ENCODE results near the gene PRUNE2. TPM values are rescaled to one million over a fixed set of nuclear protein-coding genes. Genes with fewer than 3 reads are reported as not detected.
"Not testable (repeated sequence)": the region's sequence is repeated elsewhere in the genome, so short reads cannot be mapped to it uniquely, and the experiment has no call there.

PRUNE2 gene
- total RNA-seq, 2 donors from 2014 or later, result 0.45 to 0.57 TPM

DNA sequence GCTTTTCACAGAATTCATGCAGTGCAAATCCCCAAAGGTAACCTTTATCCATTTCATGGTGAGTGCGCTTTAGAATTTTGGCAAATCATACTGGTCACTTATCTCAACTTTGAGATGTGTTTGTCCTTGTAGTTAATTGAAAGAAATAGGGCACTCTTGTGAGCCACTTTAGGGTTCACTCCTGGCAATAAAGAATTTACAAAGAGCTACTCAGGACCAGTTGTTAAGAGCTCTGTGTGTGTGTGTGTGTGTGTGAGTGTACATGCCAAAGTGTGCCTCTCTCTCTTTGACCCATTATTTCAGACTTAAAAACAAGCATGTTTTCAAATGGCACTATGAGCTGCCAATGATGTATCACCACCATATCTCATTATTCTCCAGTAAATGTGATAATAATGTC, 120.4 kb downstream of the PRUNE2 start:
- Mint-ChIP-seq H3K27me3 (peaks cover 17 to 34% of the 10 kb centered on the region in 2 donors), H3K9me3 (no peaks in the 10 kb centered on the region), H3K4me3 (no peak overlapping the region)

DNA sequence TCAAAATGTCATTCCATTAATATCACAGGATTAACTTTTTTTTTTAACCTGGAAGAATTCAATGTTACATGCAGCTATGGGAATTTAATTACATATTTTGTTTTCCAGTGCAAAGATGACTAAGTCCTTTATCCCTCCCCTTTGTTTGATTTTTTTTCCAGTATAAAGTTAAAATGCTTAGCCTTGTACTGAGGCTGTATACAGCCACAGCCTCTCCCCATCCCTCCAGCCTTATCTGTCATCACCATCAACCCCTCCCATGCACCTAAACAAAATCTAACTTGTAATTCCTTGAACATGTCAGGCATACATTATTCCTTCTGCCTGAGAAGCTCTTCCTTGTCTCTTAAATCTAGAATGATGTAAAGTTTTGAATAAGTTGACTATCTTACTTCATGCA, 121.0 kb downstream of the PRUNE2 start:
- ATAC-seq (no peak), DNase-seq (ENCODE audit: low spot score) (no peak)
- no peaks in the 10 kb centered on the region for H3K9me3 Mint-ChIP-seq
- no peaks in the 10 kb centered on the region for H3K36me3 Mint-ChIP-seq
- H3K27me3 Mint-ChIP-seq, result peaks cover 17 to 34% of the 10 kb centered on the region in 2 donors
- H3K4me1 Mint-ChIP-seq (ENCODE audit: low read depth in 2 of 2), result peaks cover 0 to 5% of the 10 kb centered on the region in 2 donors
- H3K4me3 Mint-ChIP-seq, result no peak overlapping the region
- no peak overlapping the region for H3K27ac Mint-ChIP-seq

More for the DNA sequence above, 120.4 kb downstream of the PRUNE2 start:
- DNase-seq (ENCODE audit: low spot score) (no peak), ATAC-seq (no peak)
- H3K4me1 Mint-ChIP-seq (ENCODE audit: low read depth in 2 of 2), result peaks cover 0 to 5% of the 10 kb centered on the region in 2 donors
- no peak overlapping the region for H3K27ac Mint-ChIP-seq
- H3K36me3 Mint-ChIP-seq, result no peaks in the 10 kb centered on the region

DNA sequence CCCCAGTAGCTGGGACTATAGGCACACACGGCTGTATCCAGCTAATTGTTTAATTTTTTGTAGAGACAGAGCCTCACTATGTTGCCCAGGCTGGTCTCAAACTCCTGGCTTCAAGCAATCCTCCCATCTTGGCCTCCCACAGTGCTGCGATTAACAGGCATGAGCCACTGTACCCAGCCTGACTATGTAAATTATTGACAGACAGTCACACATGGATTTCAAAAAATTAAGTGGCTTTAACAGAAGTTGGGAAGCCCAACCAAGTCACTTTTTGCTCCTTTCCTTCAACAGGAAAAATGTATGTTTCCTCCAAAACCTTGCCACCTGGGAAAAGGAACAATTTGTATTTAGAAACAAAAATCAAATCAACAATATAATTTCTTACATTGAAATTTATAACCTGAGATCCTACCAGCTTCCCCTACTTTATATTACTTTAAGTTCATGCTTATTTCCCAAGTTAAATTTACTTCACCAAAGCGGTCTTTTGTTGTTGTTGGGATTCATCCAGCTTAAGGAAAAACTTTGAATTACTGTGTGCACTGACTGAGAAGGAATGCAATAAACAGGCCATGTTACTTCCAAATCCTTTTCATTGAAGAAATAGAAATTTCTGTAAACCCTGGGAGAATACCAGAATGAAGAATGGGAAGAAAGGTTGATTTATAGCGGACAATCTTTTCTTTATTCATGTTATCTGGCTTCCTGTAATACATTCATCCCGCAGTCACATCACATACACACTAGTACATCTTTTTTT, 133.0 kb downstream of the PRUNE2 start:
- H3K4me3 Mint-ChIP-seq, result no peak overlapping the region
- peaks cover 9 to 19% of the 10 kb centered on the region in 2 donors for H3K27me3 Mint-ChIP-seq
- no peak for ATAC-seq
- peaks cover 3 to 5% of the 10 kb centered on the region in 2 donors for H3K4me1 Mint-ChIP-seq (ENCODE audit: low read depth in 2 of 2)
- H3K9me3 Mint-ChIP-seq, result no peaks in the 10 kb centered on the region
- no peaks in the 10 kb centered on the region for H3K36me3 Mint-ChIP-seq
- no peak overlapping the region for H3K27ac Mint-ChIP-seq
- no peak for DNase-seq (ENCODE audit: low spot score)

DNA sequence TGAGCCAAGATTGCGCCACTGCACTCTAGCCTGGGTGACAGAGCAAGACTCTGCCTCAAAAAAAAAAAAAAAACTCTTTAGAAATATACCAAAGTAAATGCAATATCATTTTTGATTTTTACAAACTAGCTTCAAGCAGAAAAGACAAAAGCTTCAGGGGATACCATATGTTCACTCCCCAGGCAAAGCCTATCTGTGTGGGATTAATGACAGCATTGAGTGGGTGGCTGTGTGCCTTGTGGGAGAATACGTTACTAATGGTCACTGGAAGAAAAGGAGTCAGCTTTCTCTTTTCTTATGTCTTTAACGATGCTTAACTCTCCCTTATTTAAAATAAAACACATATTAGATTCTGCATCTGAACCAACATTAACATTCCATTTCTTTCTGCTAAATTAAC, 139.8 kb downstream of the PRUNE2 start:
- H3K9me3 Mint-ChIP-seq, result no peaks in the 10 kb centered on the region
- ATAC-seq (no peak), DNase-seq (ENCODE audit: low spot score) (no peak)
- H3K27ac Mint-ChIP-seq, result no peak overlapping the region
- H3K36me3 Mint-ChIP-seq, result no peaks in the 10 kb centered on the region
- no peak overlapping the region for H3K4me3 Mint-ChIP-seq
- H3K4me1 Mint-ChIP-seq (ENCODE audit: low read depth in 2 of 2), result peaks cover under 1 to 1% of the 10 kb centered on the region in 2 donors
- H3K27me3 Mint-ChIP-seq, result peaks cover 18 to 41% of the 10 kb centered on the region in 2 donors

DNA sequence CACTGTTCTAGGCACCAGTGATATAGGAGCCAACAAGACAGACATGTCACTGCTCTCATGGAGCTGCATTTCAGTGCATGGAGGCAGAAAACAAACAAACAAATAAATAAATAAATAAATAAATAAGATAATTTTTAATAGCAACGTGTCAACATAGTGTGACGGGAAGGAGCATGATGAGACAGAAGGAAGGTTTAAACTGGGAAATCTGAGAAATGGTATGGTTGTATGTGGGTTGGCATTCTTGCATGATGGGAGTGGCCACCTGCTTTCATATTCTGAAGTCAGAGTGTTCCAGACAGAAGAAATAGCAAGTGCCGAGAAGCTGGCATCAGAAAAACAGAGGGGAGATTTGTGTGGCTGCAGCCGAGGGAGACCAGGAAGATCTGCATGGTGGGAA, 141.8 kb downstream of the PRUNE2 start, which contains the start of gene PCA3:
Gene PCA3, plus strand, starts transcription at position 301 of the 400 bp plus-strand sequence.
- H3K36me3 Mint-ChIP-seq, result no peaks in the 10 kb centered on the region
- peaks cover 26 to 56% of the 10 kb centered on the region in 2 donors for H3K27me3 Mint-ChIP-seq
- no peak within 1 kb of the TSS for H3K27ac Mint-ChIP-seq
- H3K4me1 Mint-ChIP-seq (ENCODE audit: low read depth in 2 of 2), result no peaks in the 10 kb centered on the region
- no peak for DNase-seq (ENCODE audit: low spot score)
- no peak within 1 kb of the TSS for H3K4me3 Mint-ChIP-seq
- ATAC-seq, result no peak
- no peaks in the 10 kb centered on the region for H3K9me3 Mint-ChIP-seq

DNA sequence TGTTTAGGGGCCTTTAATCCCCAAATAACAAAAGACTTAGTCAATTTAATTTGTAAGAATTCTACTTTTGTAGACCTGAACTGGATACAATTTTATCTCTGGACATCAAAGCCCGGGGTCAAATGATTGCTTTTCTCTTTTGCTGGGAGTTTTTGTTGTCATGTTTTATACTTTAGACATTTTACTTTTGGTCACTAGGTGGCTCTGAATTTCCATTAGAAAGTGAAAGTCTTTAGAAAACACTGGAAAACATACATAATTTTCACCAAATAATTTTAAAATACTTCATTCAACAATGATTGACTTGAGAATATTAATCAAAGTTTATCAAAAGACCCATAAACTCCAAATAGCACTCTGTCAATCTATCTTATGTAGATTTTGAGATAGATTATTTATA, 144.5 kb downstream of the PRUNE2 start:
- Mint-ChIP-seq H3K27ac (no peak overlapping the region), H3K4me1 (ENCODE audit: low read depth in 2 of 2) (no peaks in the 10 kb centered on the region)
- no peak for ATAC-seq

DNA sequence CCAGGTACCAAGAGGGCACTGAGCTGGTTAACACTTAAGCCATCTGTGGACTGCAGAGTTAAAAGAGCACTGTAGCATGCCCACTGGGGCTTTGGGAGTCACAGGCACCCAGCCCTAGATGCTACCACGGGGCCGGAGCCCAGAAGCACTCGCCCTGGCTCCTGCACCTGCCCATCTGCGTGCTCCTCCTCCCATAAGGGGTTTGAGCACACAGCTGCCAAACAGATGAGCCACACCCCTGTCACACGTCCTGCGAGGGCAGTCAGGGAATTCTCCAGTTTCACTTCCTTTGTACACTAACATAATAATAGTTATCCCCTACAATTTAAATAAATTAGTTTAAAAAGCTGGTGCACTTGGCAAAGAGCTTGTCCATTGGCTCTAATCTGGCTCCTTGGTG, 146.2 kb downstream of the PRUNE2 start:
- ATAC-seq (no peak), DNase-seq (ENCODE audit: low spot score) (no peak)
- no peaks in the 10 kb centered on the region for H3K9me3 Mint-ChIP-seq
- H3K27me3 Mint-ChIP-seq, result peaks cover 24 to 44% of the 10 kb centered on the region in 2 donors
- H3K36me3 Mint-ChIP-seq, result no peaks in the 10 kb centered on the region
- no peak overlapping the region for H3K4me3 Mint-ChIP-seq
- H3K4me1 Mint-ChIP-seq (ENCODE audit: low read depth in 2 of 2), result peaks cover 0 to 3% of the 10 kb centered on the region in 2 donors
- H3K27ac Mint-ChIP-seq, result no peak overlapping the region

More for the DNA sequence above, 144.5 kb downstream of the PRUNE2 start:
- H3K27me3 Mint-ChIP-seq, result peaks cover 20 to 49% of the 10 kb centered on the region in 2 donors
- H3K9me3 Mint-ChIP-seq, result no peaks in the 10 kb centered on the region
- DNase-seq (ENCODE audit: low spot score), result no peak
- no peak overlapping the region for H3K4me3 Mint-ChIP-seq
- no peaks in the 10 kb centered on the region for H3K36me3 Mint-ChIP-seq

DNA sequence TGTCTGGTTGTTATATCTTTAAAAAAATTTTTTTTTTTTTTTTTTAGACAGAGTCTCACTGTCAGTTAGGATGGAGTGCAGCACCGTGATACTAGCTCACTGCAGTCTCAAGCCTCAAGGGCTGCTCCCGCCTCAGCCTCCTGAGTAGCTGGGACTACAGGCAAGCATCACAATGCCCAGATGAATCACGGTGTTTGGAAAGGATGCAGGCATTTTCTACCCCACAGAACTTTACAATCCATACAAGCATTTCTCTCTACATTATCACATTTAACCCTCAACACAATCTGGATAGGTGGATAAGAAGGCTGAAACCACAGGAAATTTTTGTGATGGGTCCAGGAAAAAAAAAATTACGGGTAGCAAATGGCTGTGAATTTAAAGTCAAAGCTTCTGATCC, 147.4 kb downstream of the PRUNE2 start:
- DNase-seq (ENCODE audit: low spot score), result no peak
- H3K27me3 Mint-ChIP-seq, result peaks cover 17 to 32% of the 10 kb centered on the region in 2 donors

DNA sequence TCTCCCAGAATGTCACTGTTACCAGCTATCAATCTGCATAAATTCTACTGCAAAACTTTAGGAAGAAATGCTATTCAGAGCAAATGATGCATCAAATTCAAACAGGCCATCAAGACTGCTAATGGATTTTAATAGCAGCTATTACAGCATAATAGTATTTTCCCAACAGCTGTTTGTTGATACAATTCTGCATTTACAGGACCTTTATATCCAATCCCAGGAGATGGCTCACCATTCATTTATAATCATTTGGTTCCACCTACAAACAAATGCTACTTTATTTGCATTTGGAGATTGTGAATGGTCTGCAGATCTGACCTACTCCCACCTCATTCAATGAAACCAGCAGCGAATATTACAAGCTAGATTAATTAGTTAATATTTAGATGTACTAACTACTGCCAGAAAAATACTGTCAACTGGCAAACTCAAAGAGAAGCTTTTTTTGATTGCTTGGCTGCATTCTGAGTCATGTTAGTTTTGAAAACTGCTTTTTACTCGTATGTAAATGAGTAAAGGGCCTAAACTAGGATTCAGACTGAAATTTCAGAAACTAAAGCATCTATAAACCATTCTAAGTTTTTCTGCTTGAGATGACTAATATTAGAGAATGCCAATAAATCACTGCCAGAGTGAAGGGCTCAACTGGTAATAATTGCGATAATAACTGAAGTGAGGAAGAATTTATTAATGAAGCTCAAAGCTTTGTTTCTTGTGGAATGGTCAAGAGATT, 148.8 kb downstream of the PRUNE2 start:
- ATAC-seq, result no peak
- no peaks in the 10 kb centered on the region for H3K9me3 Mint-ChIP-seq
- peaks cover 12 to 22% of the 10 kb centered on the region in 2 donors for H3K27me3 Mint-ChIP-seq

More for the DNA sequence above, 147.4 kb downstream of the PRUNE2 start:
- Mint-ChIP-seq H3K36me3 (no peaks in the 10 kb centered on the region), H3K27ac (no peak overlapping the region), H3K4me1 (ENCODE audit: low read depth in 2 of 2) (peaks cover 0 to 3% of the 10 kb centered on the region in 2 donors), H3K9me3 (no peaks in the 10 kb centered on the region), H3K4me3 (no peak overlapping the region)
- no peak for ATAC-seq

DNA sequence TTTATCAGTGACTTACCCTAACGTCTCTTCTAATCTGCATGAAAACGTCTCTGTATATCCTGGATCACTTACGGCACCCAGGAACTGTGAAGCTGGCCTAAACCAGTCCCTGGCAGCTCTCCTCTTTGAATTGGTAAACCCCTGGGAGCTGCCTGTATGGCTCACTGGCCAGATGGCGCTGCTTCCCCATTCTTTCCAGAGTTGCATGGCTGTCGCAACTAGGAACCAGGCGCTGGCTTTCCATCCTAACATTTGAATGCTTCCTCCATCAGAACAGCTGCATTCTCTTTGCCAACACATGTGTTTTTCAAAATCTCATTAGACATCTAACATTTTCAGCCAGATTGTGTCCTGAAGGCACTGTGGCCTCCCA, 149.7 kb downstream of the PRUNE2 start:
- Mint-ChIP-seq H3K36me3 (no peaks in the 10 kb centered on the region), H3K4me1 (ENCODE audit: low read depth in 2 of 2) (peaks cover 0 to 3% of the 10 kb centered on the region in 2 donors), H3K9me3 (no peaks in the 10 kb centered on the region), H3K27me3 (peaks cover 12 to 21% of the 10 kb centered on the region in 2 donors), H3K4me3 (no peak overlapping the region), H3K27ac (no peak overlapping the region)
- ATAC-seq, result no peak
- no peak for DNase-seq (ENCODE audit: low spot score)

More for the DNA sequence above, 148.8 kb downstream of the PRUNE2 start:
- Mint-ChIP-seq H3K27ac (no peak overlapping the region), H3K4me3 (no peak overlapping the region), H3K4me1 (ENCODE audit: low read depth in 2 of 2) (peaks cover 0 to 3% of the 10 kb centered on the region in 2 donors), H3K36me3 (no peaks in the 10 kb centered on the region)
- DNase-seq (ENCODE audit: low spot score), result no peak

DNA sequence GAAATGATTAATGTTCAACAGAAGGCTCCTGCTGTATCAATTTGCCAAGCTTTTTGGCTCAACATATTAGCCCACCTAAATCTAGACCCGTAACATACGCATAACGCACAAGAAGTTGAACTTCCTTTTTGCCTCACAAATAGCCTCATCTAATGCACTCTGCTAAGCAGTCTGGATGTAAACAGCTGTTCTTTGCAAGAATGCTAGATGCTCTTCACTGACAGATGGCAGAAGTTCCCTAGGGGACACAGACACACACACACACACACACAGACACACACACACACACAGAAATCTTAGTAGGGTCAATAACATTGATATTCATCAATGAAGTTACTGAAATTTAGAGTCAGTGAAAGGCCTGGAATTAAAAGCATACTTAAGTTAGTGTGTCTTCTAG, 154.9 kb downstream of the PRUNE2 start:
- no peak overlapping the region for H3K4me3 Mint-ChIP-seq
- H3K36me3 Mint-ChIP-seq, result no peaks in the 10 kb centered on the region
- H3K27me3 Mint-ChIP-seq, result peaks cover 9 to 14% of the 10 kb centered on the region in 2 donors
- no peak overlapping the region for H3K27ac Mint-ChIP-seq
- H3K4me1 Mint-ChIP-seq (ENCODE audit: low read depth in 2 of 2), result peaks cover 0 to 3% of the 10 kb centered on the region in 2 donors
- ATAC-seq, result no peak
- no peaks in the 10 kb centered on the region for H3K9me3 Mint-ChIP-seq
- no peak for DNase-seq (ENCODE audit: low spot score)

DNA sequence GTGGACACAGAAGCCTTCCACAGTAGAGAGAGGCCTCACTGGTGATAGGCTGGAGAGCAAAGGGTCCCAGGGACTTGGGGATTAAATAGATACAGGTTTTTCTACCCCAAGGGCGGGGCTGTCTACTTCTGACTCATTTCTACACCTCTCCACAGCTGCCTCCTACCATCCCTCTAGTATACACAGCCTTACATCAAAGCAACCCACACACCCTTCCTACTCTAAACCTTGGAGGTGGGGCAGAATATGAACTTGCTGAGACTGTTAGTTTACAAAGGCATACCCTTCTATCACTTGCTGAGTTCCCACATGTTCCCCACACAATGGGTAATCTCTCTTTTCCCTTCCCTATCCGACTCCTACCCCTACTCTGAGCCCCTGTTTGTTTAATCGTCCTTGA, 161.6 kb downstream of the PRUNE2 start:
- Mint-ChIP-seq H3K27me3 (peaks cover 13 to 25% of the 10 kb centered on the region in 2 donors), H3K4me1 (ENCODE audit: low read depth in 2 of 2) (no peaks in the 10 kb centered on the region), H3K27ac (no peak overlapping the region), H3K36me3 (no peaks in the 10 kb centered on the region), H3K9me3 (peaks cover 4% of the 10 kb centered on the region), H3K4me3 (no peak overlapping the region)
- DNase-seq (ENCODE audit: low spot score) (no peak), ATAC-seq (peak in 1 of 2 donors; percentile 24)

DNA sequence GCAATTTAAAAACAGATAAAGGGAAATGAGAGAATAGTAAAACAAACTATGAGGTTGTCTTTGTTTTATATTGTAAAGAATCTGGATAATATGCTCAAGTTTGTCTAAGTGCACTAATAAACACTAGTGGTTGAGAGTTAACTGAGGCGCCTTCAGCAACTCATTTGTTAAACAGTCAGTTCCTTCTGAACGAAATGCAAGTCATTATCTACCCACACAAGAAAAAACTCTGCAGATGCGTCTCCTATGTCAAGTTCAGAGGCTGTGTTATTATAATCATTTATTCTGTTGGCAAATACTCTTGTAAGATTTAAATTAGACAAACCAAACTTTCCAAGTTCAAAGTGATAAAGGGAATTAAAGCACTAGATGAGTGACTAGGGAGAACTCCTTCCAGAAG, 162.0 kb downstream of the PRUNE2 start:
- peaks cover 4% of the 10 kb centered on the region for H3K9me3 Mint-ChIP-seq
- no peaks in the 10 kb centered on the region for H3K4me1 Mint-ChIP-seq (ENCODE audit: low read depth in 2 of 2)
- no peak overlapping the region for H3K4me3 Mint-ChIP-seq
- H3K27me3 Mint-ChIP-seq, result peaks cover 13 to 28% of the 10 kb centered on the region in 2 donors
- no peak overlapping the region for H3K27ac Mint-ChIP-seq
- DNase-seq (ENCODE audit: low spot score) (no peak), ATAC-seq (no peak)
- no peaks in the 10 kb centered on the region for H3K36me3 Mint-ChIP-seq

DNA sequence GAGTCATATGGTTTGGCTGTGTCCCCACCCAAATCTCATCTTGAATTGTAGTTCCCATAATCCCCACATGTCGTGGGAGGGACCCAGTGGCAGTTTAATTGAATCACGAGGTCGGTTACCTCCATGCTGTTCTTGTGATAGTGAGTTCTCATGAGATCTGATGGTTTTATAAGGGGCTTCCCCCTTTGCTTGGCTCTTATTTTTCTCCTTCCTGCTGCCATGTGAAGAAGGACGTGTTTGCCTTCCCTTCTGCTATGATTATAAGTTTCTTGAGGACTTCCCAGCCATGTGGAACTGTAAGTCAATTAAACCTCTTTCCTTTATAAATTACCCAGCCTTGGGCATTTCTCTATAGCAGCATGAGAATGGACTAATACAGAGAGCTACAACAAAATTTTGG, 163.0 kb downstream of the PRUNE2 start:
- not testable (repeated sequence) for H3K27ac Mint-ChIP-seq; ATAC-seq; DNase-seq (ENCODE audit: low spot score); H3K9me3 Mint-ChIP-seq; H3K36me3 Mint-ChIP-seq; H3K4me3 Mint-ChIP-seq; H3K4me1 Mint-ChIP-seq (ENCODE audit: low read depth in 2 of 2)
- peaks cover 14 to 28% of the 10 kb centered on the region in 2 donors for H3K27me3 Mint-ChIP-seq

All from natural killer cell treated with Interleukin-12 subunit alpha and Interleukin-12 subunit beta and Interleukin-15 and Interleukin-18, amount 100 ng/mL, for 72 hours (primary cell).